Lower leg skin (tissue), 4 donors: ENCODE measurements around the gene KRTAP7-1. TPM values are rescaled to one million over a fixed set of nuclear protein-coding genes. Genes with fewer than 3 reads are reported as not detected.

ENCODE experiments used
- DNase-seq, 2 donors: peaks; one replicate each; pipeline ENCODE4 v3.0.0-alpha.2; 2019; ENCODE audit warnings: low spot score in 2 of 2
- H3K4me3 ChIP-seq: fragments of 200-600 bp; sonication (generic); 2 replicates; pipeline ENCODE4 v1.5.1; 2017; ENCODE audit warnings: mild to moderate bottlenecking, low read depth; ENCODE audit not compliant: poor library complexity, severe bottlenecking
- CTCF ChIP-seq, 3 donors: fragments of 450-650 bp; IDR thresholded peaks; one replicate each; pipeline ENCODE4 v1.5.1; 2016; ENCODE audit warnings: antibody characterized with exemption in 3 of 3, mild to moderate bottlenecking in 3 of 3, moderate library complexity in 2 of 3
- POLR2A ChIP-seq, 2 donors: fragments of 450-650 bp; IDR thresholded peaks; one replicate each; pipeline ENCODE4 v1.6.1; 2016 to 2017; ENCODE audit warnings: antibody characterized with exemption in 2 of 2, mild to moderate bottlenecking in 1 of 2, moderate library complexity in 1 of 2
- WGBS, 2 donors: methylation state at CpG; one replicate each; pipeline ENCODE4 v1.1.5; 2018; 5-methylcytosine and 5-hydroxymethylcytosine counted together
- intact Hi-C: fragments of 100-400 bp; cut with DNase I; formaldehyde crosslinking; loops from one replicate; pipeline ENCODE4 v1.15.0; 2023; ENCODE audit warnings: low total_unique reads
- total RNA-seq, 4 donors: library from RNA; depleted of rRNA; stranded (reverse); fragments of >200 nt; gene quantifications; one replicate each; pipeline ENCODE4 v1.1.0, GENCODE V29; 2016

The KRTAP7-1 gene
- 10 to 100 TPM in 1 of 4 donors, 1 to 10 TPM in 2, not detected in 1; 1.3 to 22.2 (median 4.4) TPM for total RNA-seq

DNA sequence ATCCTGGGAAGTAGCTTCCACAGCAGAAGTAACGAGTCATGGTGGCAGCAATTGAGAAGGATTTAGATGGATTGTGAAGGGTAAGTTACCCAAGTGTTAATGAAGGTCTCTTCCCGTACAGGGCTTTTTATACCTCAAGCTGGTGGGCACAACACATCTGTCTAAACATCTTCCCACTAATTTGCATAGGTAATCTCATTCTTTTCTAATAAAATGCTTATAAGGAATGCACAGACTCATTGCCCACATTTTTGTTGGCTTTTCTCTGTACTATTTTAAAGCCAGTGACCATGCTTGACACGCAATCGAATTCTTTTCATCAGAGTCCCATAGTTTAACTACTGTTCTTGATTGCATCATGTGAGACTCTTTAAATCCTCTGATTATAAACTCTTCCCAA is at the start of gene KRTAP7-1:
Gene KRTAP7-1, minus strand, starts transcription at position 101 of the 400 bp plus-strand sequence. Its CDS starts 61 bp downstream, at position 40.
- no peak for DNase-seq
- no peak within 1 kb of the TSS for H3K4me3 ChIP-seq
- 75 to 87% methylated on average over 4 of the region's 4 CpGs for WGBS, 2 donors
- intact Hi-C loops = no loop called here
- TF ChIP-seq POLR2A (IDR thresholded peaks at IDR 0.05) = no peak

DNA sequence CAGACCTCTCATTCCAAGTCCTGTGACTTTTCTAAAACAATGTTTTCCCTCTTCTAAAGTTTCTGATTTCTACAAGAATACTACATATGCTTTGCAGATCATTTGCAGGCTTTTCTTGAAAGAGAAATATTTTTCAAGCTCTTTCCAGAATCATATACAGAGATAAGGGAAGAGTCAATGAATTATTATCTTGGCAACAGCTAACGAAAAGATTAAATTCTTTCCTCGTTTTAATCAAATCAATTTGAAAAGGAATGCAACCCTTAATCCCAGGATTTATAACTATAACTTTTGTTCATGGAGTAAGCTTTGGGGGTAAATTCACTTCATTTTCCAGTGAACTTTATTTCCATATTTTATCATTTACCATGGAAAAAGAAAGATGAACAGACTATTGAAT is 45.0 kb upstream of the KRTAP7-1 start:
- H3K4me3 ChIP-seq = no peak overlapping the region
- intact Hi-C loops = no loop called here
- DNase-seq = no peak
- 26 to 30% methylated on average over 2 of the region's 2 CpGs for WGBS, 2 donors
- TF ChIP-seq POLR2A (IDR thresholded peaks at IDR 0.05) (no peak), CTCF (IDR thresholded peaks at IDR 0.05) (no peak)

DNA sequence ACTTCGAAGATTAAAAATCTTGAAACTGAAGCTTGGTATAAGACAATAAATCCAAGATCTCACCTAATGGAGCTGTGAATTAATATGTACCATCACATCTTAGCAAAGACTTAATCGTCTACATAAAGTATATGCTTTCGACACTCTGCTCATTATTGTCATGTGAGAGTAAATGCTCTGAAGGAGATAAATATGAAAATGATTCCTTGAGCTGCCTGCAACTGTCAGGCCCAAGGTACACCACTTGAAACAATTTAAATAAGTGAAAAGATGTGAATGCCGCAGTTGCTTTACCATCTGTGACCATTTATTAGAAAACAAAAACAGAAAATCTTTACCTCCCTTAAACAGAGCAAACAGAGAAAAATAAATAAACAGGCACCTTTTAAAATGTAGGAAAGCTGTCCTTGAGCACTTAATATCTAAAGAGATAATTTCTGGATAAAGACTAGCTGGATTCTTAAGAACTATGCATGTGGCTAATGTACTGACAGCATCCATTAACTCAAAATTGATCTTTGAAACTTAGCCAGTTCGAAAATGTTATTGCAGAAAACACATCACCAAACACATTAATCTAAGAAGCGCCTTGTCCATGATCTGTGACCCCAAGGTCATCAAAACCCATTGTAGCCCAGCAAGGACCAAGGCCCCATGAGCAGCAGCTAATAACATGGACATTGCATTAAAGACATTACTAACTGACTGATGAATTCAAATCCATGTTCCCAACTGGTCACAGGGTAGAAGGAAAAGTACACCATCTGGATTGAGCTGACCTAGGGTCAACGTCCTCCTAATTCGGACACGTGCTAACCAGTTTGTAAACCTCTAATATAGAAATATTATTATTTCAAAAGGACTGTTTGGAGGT is 18.3 kb upstream of the KRTAP7-1 start:
- no peak for DNase-seq
- TF ChIP-seq POLR2A (IDR thresholded peaks at IDR 0.05) (no peak), CTCF (IDR thresholded peaks at IDR 0.05) (no peak)
- no peak overlapping the region for H3K4me3 ChIP-seq
- intact Hi-C loops = no loop called here
- 81 to 86% methylated on average over 9 of the region's 9 CpGs for WGBS, 2 donors

DNA sequence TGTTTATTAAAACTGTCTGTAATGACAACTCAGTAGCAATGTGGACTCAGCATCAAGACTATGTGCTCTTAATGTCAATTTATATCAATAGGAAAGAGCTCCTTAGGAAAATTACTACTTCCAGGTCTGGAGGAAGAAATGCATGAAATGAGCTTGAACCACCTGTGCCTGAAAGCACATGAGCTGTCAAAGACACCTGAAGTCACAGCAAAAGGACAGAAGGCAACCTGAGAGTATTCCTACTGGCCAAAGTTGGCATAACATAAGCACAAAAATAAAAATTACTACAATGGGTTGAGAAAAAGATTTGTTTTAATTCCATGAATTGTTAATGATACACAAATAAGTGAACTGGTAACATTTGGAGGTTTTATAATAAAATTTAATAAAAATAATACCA is 13.4 kb upstream of the KRTAP7-1 start:
- intact Hi-C loops = no loop called here
- no peak overlapping the region for H3K4me3 ChIP-seq
- DNase-seq = no peak
- TF ChIP-seq POLR2A (IDR thresholded peaks at IDR 0.05) (no peak), CTCF (IDR thresholded peaks at IDR 0.05) (no peak)

DNA sequence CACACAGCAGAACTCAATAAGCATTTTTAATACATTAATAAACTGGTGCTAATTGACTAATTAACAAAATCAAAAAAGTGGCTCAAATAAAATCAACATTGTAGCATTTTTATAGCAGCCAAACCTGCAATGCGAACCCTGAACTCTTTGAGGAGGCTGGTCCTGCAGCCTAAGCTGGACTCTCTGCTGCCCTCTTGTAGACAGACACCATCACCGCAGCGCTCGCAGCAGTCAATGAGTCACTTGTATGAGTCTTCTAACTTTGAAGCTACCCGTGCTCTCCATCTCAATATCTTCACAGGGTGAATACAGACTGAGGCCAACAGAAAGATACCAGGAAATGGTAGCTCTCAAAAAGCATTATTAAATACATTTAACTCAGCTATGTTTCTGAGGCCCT is 9.7 kb upstream of the KRTAP7-1 start:
- 49% methylated on average over 5 of the region's 5 CpGs for WGBS, 2 donors
- no peak for DNase-seq
- TF ChIP-seq CTCF (IDR thresholded peaks at IDR 0.05) (no peak), POLR2A (IDR thresholded peaks at IDR 0.05) (no peak)
- H3K4me3 ChIP-seq = no peak overlapping the region
- intact Hi-C loops = no loop called here

GRCh38 chr21:30838536-30838935 is 9.0 kb upstream of the KRTAP7-1 start:
- no peak overlapping the region for H3K4me3 ChIP-seq
- no peak for DNase-seq
- intact Hi-C loops = no loop called here
- 57 to 72% methylated on average over 6 of the region's 6 CpGs for WGBS, 2 donors
- no peak for TF ChIP-seq CTCF (IDR thresholded peaks at IDR 0.05)
- no peak for TF ChIP-seq POLR2A (IDR thresholded peaks at IDR 0.05)
